GM18526 (cell line): Measurements from ENCODE around the gene GAL3ST3.

ENCODE experiments used
- POLR2A ChIP-seq: IDR thresholded peaks from 3 replicates; pipeline ENCODE4 v1.6.1; 2011; ENCODE audit not compliant: insufficient read length; ENCODE audit errors: extremely low read depth

Gene GAL3ST3

GRCh38 chr11:66072081-66072480 is 23.1 kb upstream of the GAL3ST3 start:
- TF ChIP-seq POLR2A = no peak

GRCh38 chr11:66071381-66071801 is 22.4 kb upstream of the GAL3ST3 start:
- no peak for TF ChIP-seq POLR2A

GRCh38 chr11:66070604-66071380 is 21.8 kb upstream of the GAL3ST3 start:
- no peak for TF ChIP-seq POLR2A

GRCh38 chr11:66069715-66070603 is 21.0 kb upstream of the GAL3ST3 start, which contains the start of gene PACS1:
Gene PACS1 (plus strand): TSS chr11:66070272. CDS start chr11:66070487, 215 bp downstream.
- TF ChIP-seq POLR2A = peak; percentile 61

- TF ChIP-seq POLR2A = no peak
Observed at GRCh38 chr11:66068923-66069714, 20.2 kb upstream of the GAL3ST3 start.

GRCh38 chr11:66068154-66068821 is 19.3 kb upstream of the GAL3ST3 start:
- no peak for TF ChIP-seq POLR2A

GRCh38 chr11:66067640-66068039 is 18.7 kb upstream of the GAL3ST3 start:
- TF ChIP-seq POLR2A = no peak

- TF ChIP-seq POLR2A = no peak
Observed at GRCh38 chr11:66066751-66067150, 17.8 kb upstream of the GAL3ST3 start.

- TF ChIP-seq POLR2A = no peak
Observed at GRCh38 chr11:66064571-66064970, 15.6 kb upstream of the GAL3ST3 start.

GRCh38 chr11:66063900-66064299 is 14.9 kb upstream of the GAL3ST3 start:
- TF ChIP-seq POLR2A = no peak

- TF ChIP-seq POLR2A = no peak
Observed at GRCh38 chr11:66062408-66062807, 13.4 kb upstream of the GAL3ST3 start.

- TF ChIP-seq POLR2A = no peak
Observed at GRCh38 chr11:66061268-66061667, 12.3 kb upstream of the GAL3ST3 start.

- TF ChIP-seq POLR2A = no peak
Observed at GRCh38 chr11:66059966-66060680, 11.2 kb upstream of the GAL3ST3 start.

GRCh38 chr11:66056501-66056900 is 7.5 kb upstream of the GAL3ST3 start:
- no peak for TF ChIP-seq POLR2A
